DMS153 (cell line): ENCODE results near the gene EIF4G1.
A peak's percentile ranks its signal among the peaks of the same experiment; 100 is the strongest.

Experiments used
- DNase-seq: peaks from one replicate; lab custom pipeline; 2025; lab: John Stamatoyannopoulos, UW

Gene EIF4G1

DNA sequence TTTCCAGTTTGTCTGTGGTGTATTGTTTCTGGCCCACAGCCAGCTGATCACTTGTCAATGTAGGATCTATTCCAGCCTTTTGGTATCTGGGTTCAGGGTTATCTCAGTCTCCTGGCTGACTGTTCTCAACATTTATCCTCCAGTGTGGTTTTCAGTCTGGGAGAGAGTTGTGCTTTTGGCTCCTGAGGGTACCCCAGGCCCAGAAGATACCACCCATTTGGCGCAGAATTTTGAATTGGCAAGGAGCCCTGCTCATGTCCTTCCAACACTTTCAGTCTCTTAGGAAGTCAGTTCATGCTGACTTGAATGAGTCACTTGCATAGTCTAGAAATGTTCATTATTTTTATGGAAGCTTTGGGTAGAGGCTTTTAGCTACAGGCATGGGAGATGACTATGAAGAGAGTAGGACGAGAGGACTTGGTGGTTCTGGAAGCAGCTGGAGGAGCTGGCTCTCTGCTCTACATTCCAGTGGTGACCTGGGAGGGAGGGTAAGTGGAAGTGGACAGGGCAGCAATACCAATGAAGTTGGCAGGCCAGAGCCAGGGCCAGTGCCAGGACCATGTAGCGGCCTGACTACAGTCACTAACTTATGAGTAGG is 54.3 kb downstream of the EIF4G1 start:
- DNase-seq = no peak

DNA sequence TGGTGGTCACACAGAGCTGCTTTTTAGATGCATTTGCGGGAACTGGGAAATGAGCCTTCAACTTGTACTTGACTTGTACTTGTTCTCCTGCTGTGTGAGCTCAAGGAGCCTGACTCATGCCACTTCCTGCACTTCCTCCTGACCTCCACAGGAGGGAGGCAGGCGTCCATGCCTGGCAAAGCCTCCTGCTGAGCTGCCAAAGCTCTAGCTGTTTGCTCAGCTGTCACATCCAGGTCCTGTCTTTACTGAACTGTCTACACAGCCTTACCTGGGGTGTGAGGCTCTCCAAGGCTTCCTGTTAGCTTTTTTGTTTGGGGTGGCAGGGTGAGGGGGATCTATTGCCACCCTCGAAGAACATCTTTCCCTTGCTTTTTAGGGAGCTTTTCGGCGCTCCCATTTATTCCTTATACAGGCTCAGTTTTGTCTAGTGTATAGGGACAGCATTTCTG is 57.2 kb downstream of the EIF4G1 start:
- DNase-seq = peak; percentile 91

DNA sequence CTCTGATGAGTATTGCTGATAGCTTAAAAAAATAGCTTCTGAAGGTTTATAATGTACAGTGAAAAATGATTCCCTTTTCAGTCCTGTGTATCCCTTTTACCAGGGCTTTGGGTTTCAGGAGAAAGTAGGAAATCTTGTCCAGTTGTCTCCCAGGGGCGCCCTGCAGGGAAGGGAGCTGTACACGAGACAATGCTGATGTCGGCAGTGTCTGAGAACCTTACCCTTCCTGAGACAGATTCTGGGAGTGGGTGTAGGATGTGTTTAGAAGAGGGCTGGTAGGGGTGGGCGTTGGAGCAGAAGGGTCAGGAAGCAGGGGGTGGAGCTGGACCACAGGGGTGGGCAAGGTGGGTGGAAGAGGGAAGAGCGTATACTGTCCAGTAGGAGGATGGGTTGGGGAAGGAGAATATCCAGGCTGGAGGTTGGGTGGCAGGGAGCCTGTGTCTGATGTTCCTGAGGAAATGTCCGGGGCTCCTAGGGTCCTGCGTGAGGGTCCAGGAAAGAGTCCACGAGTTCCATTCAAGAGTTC is 58.0 kb downstream of the EIF4G1 start:
- DNase-seq = no peak

DNA sequence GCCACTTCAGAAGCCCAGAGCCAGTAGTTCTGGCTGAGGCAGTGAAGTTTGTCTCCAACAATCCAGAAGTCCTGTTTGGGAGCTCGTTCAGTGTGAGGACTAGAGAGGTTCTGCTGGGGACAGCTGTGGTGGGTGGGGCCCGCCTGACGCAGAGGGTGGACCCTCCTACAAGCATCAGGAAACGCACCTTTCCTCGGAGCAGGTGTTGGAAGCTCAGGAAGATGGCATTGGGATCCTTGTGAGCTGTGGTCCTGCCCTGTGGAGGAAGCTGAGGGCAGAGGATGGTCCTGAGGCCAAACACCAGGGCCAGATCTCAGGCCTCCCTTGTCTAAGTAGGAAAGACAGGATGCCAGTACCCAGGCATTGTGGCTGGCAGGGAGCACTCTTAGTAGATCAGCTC is 58.5 kb downstream of the EIF4G1 start:
- DNase-seq = no peak

DNA sequence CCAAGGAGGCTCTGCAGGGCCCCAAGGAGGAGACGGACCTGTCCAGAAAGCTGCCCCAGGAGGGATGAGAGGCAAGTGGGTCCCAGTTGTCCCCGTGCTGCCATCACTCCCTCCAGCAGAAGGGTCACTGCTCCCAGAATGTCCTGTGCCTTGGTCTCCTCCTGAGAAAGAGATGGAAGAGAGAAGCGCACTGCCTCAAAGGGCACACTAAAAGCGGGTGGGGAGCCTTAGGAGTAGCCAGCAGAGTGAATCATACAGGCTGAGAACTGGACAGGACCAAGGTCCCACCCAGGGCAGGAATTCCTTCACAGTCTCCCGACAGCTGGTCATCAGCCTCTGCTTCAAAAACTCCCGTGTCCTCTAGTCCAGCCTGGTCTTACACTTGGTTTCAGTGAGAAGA is 59.0 kb downstream of the EIF4G1 start:
- no peak for DNase-seq

DNA sequence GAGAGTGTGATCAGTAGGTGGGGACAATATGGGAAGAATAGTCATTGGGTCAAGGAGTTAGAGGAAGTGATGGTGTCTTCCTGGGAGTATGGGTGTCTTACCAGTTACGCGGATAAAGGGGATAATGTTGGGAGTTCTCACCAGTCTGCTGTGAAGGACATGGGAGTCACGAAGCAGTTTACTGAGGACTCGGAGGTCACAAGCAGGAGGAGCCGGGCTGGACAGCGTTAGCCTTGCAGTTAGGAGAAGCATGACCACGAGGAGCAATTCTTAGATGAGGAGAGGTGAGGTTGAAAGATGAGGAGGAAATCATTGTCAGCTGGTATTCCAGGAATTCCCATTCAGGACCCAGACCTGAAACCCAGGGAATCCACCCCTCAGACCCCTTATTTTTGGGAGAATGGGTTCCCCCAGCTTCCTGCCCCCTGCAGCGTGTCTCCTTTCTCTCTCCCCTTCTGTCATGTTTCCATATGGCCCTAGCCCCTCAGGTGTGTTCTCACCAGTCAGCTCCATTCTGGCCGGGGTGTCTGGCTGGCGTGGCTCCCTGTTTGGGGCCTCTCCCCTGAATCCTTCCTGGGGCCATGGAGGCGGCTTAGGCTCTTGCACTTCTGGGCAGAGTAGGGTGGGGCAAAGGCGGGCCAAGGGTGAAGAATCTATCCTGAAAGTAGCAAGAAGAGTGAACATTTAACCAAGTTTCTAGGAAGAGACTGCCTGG is 61.5 kb downstream of the EIF4G1 start:
- no peak for DNase-seq

DNA sequence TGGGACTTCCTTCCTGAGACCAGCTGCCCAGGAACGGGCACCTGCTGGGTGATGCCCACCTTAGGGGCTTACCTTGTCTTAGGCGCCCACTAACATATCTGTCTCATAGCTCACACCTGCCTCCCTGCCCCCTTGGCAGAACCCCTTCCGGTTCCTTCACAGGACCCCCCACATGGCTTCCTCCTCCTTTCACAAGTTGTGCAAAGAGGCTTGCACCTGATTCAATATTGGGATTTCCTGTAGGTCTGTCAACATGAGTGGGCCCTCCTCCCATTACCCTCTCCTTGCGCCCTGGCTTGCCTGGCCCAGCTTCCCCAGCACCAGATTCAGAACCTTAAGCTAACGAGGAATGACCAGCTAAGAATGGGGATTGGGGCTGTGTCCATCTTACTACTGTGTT is 63.0 kb downstream of the EIF4G1 start:
- no peak for DNase-seq

DNA sequence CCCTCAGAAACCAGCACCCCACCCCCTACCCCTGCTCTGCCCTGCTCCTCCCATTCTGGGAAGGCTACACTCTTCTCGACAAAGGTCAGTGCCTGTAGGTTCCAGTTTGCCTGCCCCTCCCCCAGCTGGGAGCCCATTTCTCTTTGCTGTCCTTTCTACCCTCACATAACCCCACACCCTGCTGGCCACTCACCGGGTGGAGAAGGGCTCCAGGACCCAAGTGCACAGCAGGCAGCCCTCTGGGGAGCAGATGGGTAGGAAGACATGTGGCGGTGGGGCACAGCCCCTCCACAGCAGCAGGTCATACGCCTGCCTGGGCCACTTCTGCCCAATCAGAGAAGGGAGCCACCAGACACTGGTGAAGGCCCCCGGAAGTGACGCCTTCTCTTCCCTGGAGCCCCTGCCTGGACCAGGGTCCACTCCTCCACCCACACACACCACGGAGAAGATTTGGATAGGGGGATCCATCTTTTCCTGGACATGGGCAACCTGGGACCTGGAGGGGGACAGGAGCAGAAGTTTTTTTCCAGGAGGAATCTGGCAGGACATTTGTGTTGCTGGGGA is 63.6 kb downstream of the EIF4G1 start, which contains the start of gene THPO:
THPO (minus strand) TSS at position 326 of the 564 bp plus-strand sequence. CDS start 1,948 bp downstream, outside the sequence.
- DNase-seq = no peak

DNA sequence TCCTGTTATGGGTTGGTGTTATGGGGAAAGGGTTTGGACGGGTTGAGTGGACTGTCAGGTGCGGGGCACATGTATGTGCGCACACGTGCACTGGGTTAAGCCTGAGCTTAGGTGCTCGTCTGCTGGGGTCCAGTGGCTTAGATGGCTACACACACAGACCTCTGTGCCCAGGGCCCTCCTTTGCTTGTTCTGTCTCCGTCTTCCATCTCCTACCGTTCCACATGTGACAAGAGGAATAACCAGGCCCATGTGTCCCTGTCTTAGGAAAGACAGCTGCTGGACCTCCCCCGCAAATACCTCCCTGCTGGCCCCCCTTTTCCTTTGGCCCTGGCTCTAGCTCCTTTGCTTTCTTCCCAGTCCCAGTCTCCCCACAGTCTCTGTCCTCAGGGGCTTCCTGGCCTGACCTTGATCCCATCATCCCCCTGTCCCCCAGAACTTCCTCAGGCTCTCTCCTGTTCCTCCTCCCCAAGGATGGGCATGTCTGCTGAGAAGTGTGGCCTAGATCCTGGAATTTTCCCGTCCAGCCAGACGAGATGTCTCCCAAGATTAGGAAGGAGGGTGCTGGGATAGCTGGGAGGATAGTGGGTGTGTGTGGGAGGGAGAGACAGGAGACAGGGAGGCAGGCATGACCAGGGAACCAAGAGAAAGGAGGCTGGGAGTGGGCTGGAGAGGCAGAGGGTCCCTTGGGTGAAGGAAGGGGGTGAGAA is 64.4 kb downstream of the EIF4G1 start:
- DNase-seq = no peak

DNA sequence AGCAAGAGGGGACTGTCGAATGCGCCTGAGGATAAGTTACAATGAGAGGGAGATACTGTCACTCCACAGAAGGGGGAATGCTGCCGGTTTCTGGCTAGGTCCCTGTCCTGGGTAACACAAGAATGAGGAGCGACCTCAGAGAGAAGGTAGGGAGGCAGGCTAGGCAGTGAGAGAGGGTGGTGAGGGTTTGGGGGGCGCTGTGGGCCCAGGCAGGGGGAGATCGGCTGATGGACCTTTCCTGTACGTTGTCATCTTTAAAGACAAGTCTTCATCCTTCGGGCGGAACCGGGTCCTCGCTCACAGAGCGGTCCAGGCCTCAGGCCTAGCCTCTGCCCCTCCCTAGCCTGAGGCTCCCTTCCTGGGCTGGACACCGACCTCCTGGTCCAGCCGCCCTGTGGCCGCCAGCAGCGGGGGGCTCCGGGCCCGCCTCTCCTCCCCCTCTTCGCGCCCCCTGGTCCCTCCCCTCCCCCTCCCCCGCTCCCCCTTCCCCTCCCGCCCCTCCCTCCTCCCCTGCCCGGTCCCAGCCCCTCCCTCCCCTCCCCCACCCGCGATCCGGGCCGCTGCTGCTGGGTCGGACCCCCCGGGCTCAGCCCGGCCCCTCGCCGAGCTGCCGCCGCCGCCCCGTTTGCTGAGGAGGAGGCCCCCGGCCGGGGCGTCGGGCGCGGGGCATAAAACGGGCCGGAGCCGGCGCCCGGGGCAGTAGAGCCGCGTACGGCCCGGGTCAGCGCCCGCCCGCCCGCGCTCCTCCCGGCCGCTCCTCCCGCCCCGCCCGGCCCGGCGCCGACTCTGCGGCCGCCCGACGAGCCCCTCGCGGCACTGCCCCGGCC is 65.2 kb downstream of the EIF4G1 start, which contains the start of gene CHRD:
CHRD (plus strand) TSS at position 697 of the 827 bp plus-strand sequence. CDS start 265 bp downstream, outside the sequence.
- DNase-seq = no peak

DNA sequence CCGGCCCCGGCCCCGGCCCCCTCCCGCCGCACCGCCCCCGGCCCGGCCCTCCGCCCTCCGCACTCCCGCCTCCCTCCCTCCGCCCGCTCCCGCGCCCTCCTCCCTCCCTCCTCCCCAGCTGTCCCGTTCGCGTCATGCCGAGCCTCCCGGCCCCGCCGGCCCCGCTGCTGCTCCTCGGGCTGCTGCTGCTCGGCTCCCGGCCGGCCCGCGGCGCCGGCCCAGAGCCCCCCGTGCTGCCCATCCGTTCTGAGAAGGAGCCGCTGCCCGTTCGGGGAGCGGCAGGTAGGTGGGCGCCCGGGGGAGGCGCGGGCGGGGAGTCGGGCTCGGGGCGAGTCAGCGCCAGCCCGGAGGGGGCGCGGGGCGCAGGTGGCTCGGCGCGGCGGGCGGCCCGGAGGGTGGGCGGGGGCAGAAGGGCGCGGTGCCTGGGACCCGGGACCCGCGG is 65.8 kb downstream of the EIF4G1 start:
- DNase-seq = no peak

DNA sequence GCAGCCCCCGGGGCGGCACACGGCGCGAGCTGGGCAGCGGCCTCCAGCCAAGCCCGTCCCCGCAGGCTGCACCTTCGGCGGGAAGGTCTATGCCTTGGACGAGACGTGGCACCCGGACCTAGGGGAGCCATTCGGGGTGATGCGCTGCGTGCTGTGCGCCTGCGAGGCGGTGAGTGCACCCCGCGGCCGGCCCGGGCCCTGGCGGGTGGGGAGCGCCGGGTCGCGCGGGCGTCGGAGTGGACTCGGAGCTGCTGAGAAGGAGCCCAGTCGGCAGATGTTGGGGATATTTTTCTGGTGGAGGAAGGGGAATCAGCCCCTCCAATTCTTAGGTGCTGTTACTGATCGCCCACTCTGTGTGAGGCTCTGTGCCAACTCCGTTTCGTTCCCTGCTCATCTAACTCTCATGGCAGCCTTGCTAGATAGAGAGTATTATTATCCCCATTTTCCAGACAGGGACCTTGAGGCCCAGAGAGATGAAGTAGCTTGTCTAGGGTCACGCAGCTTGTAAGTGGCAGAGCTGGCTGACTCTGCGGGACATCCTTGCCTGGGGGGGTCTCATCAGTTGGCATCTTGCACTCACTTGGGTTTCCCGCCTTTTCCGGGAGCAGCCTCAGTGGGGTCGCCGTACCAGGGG is 66.3 kb downstream of the EIF4G1 start:
- no peak for DNase-seq

DNA sequence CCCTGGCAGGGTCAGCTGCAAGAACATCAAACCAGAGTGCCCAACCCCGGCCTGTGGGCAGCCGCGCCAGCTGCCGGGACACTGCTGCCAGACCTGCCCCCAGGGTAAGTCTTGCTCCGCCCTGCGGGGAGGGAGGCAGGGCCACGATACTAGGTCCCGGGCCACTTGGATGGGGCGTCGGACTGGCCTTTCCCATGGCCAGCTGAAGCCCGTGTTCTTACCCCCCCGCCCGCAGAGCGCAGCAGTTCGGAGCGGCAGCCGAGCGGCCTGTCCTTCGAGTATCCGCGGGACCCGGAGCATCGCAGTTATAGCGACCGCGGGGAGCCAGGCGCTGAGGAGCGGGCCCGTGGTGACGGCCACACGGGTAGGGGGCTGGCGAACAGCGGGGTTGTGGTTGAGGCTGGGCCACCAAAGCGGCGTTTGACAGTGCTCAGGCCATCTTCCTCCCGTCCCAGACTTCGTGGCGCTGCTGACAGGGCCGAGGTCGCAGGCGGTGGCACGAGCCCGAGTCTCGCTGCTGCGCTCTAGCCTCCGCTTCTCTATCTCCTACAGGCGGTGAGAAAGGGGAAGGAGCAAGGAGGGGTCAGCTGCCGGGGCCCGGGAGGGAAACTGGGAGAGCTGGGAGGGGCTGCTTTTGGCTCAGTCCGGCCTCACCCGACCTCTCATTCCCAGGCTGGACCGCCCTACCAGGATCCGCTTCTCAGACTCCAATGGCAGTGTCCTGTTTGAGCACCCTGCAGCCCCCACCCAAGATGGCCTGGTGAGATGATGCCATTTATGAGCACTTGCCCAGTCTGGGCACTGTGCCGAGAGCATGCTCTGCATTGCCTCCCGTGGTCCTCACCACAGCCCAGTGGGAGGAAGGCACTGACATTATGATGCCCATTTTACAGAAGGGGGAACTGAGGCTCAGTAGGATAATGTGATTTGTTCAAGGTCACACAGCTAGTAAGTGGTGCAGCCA is 67.1 kb downstream of the EIF4G1 start:
- DNase-seq = no peak

DNA sequence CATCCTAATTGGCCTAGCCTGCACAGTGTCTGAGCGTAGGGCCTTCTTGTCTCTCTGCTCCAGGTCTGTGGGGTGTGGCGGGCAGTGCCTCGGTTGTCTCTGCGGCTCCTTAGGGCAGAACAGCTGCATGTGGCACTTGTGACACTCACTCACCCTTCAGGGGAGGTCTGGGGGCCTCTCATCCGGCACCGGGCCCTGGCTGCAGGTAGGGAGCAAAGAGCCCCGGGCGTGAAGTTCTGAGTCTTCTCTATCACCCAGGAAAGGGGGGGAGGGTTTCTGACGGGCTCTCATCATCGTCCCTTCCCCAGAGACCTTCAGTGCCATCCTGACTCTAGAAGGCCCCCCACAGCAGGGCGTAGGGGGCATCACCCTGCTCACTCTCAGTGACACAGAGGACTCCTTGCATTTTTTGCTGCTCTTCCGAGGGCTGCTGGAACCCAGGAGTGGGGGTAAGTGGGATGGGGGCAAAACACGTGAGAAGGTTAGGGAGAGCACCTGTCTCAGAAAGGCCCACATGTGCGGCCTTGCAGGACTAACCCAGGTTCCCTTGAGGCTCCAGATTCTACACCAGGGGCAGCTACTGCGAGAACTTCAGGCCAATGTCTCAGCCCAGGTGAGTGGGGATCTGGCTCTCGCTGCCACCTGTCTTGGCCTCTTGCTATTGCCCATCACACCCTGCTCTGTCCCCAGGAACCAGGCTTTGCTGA is 68.1 kb downstream of the EIF4G1 start:
- no peak for DNase-seq

DNA sequence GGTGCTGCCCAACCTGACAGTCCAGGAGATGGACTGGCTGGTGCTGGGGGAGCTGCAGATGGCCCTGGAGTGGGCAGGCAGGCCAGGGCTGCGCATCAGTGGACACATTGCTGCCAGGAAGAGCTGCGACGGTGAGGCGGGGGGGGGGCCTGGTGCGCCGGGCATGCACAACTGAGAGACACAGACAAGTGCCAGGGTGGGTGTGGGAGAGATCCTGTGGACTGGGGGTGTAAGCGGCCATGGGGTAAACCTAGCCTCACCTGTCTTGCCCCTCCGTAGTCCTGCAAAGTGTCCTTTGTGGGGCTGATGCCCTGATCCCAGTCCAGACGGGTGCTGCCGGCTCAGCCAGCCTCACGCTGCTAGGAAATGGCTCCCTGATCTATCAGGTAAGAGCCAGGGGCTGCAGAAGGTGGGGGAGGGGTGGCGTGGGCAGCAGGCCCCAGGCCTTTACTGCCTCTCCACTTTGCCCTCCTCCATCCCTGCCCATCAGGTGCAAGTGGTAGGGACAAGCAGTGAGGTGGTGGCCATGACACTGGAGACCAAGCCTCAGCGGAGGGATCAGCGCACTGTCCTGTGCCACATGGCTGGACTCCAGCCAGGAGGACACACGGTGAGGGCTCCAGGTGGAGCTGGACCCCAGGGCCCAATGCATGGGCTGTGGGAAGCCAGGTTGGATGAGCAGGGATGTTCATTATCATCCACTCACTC is 68.8 kb downstream of the EIF4G1 start:
- no peak for DNase-seq

DNA sequence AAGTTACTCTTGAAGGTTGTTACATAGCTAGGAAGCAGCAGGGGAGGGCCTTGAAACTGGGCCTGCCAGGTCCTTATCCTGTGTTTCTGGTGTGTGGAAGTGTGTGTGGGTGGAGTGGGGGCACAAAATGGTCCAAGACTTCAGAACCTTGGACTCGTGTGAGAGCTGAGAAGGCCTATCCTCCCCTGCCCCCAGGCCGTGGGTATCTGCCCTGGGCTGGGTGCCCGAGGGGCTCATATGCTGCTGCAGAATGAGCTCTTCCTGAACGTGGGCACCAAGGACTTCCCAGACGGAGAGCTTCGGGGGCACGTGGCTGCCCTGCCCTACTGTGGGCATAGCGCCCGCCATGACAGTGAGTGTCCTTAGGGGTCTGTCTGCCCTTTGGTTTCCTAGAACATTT is 69.9 kb downstream of the EIF4G1 start:
- DNase-seq = no peak
